ENCODE measurements around the gene GATM.
A peak's percentile ranks its signal among the peaks of the same experiment; 100 is the strongest.

Gene GATM, protein sequence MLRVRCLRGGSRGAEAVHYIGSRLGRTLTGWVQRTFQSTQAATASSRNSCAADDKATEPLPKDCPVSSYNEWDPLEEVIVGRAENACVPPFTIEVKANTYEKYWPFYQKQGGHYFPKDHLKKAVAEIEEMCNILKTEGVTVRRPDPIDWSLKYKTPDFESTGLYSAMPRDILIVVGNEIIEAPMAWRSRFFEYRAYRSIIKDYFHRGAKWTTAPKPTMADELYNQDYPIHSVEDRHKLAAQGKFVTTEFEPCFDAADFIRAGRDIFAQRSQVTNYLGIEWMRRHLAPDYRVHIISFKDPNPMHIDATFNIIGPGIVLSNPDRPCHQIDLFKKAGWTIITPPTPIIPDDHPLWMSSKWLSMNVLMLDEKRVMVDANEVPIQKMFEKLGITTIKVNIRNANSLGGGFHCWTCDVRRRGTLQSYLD
- 2.0 to 2.1 reads per million in 2 experiments for total RNA-seq

DNA sequence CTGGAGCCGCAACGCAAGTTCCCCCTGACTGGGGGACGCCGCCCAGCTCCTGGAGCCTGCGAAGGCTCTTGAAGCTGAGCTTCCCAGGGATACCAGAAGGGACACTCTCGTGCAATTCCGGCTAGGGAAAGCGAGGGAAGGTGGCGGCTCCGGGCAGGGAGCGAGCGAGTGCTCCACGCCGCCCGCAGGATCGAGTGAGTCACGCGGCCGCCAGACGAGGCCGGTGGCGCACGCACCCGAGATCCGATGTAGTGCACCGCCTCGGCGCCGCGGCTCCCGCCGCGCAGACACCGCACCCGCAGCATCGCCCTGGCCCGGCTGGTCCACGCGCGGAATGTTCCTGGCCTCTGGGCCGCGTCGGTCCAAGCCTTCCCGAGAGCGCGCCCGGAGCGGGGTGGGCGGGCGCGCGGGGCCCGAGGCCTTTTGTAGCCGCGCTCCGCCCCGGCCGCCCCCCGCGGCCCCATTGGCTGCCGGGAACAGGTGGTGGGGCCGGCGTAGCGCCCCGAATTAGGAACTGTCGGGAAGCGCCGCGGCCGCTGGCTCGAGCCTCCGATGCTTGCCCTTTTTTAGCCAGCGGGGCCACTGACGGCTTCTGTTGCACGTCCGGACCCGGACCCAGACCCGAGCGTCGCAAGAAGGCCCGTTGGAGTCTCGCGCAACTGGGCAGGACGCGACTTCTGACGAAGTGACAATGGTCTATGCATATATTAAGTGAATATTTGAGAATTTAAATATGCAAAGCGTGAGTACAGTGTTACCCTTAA is at the start of gene GATM:
TSS of gene GATM (minus strand) at position 396 of the 764 bp plus-strand sequence. CDS start at position 305, 91 bp downstream.
- peak; percentile 25 for DNase-seq (ENCODE audit: low read depth)

DNA sequence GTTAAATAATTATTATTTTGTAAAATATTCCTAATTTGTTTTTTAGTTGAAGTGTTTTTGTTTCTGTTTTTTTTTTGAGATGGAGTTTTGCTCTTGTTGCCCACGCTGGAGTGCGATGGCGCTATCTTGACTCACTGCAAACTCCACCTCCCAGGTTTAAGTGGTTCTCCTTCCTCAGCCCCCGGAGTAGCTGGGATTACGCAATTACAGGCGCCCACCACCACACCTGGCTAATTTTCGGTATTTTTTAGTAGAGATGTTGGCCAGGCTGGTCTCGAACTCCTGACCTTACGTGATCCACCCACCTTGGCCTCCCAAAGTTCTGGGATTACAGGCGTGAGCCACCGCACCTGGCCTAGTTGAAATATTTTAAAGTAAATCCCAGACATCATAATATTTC is 48.7 kb upstream of the GATM start:
- DNase-seq (ENCODE audit: low read depth) = no peak

DNA sequence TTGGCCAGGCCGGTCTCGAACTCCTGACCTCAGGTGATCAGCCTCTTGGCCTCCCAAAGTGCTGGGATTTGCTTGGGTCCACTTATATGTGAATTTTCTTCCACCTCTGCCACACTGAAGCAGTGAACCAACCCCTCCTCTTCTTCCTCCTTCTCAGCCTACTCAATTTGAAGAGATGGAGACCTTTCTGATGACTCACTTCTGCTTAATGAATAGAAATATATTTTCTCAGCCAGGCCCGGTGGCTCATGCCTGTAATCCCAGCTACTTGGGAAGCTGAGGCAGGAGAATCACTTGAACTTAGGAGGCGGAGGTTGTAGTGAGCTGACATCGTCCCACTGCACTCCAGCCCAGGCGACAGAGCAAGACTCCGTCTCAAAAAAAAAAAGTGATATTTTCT is 46.8 kb upstream of the GATM start:
- DNase-seq (ENCODE audit: low read depth) = no peak

DNA sequence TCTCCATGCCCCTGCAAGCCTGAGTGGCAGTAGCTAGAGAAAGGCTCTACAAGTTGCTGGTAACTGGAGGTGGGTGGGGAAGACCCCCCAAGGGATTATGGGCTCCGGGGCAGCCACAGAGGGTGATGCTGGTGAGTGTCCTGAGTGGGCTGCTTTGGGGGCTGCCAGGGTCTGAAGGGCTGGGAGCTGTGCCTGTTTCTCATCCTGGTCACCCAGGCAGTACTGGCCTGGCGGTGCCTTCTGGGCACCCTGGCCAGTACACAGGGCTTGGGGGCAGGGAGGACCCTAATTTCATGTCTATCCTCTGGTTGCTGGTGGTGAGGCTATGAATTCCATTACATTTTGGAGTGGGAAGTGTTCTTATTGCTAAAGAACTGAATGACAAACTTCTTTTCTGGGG is 46.1 kb upstream of the GATM start:
- no peak for DNase-seq (ENCODE audit: low read depth)

DNA sequence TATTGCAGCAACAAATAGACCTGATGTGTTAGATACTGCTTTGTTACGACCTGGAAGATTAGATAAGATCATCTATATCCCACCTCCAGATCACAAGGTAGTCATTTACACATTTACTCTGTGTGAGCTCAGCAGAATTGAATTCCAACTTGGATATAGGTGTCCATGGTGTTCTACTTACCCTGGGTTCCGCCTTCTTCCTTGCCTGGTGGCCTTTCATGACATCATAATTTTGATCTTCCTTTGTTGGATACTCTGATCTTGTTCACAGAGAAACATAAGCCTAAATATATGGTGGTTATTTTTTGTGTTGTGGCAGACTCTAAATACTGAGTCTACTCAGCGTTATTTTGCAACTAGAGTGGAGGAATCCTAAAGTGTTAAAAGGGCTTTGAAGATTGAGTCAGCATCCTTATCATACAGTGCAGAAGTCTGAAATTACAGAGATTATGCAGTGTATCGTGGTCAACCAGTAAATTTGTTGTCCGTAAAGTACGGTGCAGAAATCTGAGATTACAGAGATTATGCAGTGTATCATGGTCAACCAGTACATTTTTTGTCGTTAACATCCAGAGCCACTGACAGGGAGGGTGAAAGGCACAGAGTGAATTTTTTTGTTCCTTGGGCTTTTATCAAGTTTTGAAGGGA is 39.1 kb upstream of the GATM start:
- DNase-seq (ENCODE audit: low read depth) = no peak

DNA sequence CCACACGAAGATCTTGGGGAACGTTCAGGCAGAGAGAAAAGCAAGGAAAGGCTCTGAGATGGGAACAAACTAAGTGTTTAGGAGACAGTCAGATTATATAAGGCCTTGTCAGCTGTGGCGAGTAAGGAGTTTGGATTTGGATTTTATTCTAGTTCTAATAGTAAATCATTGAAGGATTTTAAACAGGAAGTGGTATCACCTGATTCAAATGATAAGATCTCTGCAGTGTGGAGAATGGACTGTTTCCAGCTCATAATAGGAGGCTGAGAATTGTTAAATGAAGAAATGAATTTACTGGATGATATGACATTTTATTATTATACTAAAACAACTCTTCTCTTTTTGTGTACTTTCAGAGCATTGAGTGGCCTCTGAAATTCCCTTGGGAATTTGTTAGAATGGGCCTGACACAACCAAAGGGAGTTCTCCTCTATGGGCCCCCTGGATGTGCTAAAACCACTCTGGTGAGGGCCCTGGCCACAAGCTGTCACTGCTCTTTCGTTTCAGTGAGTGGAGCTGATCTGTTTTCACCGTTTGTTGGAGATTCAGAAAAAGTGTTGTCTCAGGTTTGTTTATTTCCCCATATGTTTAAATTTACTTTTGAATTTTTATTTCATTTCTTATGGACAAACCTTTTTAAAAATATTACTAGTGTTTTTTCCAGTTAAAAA is 36.0 kb upstream of the GATM start:
- DNase-seq (ENCODE audit: low read depth) = no peak

DNA sequence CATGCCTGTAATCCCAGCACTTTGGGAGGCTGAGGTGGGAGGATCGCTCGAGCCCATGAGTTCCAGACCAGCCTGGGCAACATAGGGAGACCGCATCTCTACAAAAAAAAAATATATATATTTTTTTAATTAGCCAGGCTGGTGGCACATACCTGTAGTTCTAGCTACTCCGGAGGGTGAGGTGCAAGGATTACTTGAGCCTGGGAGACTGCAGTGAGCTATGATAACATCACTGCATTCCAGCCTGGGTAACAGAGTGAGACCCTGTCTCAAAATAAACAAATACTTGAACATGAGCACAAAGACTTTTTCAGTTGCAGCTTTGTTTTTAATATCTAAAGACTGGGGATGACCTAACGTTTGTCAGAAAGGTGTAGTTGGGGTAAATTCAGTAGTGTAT is 31.3 kb upstream of the GATM start:
- no peak for DNase-seq (ENCODE audit: low read depth)

DNA sequence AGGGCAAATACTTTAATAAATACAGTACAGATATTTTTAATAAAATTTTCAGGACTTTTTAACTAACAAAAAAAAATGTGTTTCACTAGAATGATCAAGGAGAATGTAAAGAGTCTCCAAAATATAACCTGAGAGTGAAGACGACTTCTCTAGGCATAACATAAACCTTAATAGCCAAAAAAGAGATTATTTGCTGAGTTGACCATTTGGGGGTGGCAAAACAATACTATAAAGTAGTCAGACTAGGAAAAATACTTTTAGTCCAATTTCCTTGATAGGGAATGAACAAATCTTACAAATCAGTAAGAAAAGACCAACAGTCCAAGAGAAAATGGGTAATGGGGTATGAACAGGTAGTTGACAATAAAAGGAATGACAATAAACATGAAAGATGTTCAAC is 29.4 kb upstream of the GATM start:
- no peak for DNase-seq (ENCODE audit: low read depth)

DNA sequence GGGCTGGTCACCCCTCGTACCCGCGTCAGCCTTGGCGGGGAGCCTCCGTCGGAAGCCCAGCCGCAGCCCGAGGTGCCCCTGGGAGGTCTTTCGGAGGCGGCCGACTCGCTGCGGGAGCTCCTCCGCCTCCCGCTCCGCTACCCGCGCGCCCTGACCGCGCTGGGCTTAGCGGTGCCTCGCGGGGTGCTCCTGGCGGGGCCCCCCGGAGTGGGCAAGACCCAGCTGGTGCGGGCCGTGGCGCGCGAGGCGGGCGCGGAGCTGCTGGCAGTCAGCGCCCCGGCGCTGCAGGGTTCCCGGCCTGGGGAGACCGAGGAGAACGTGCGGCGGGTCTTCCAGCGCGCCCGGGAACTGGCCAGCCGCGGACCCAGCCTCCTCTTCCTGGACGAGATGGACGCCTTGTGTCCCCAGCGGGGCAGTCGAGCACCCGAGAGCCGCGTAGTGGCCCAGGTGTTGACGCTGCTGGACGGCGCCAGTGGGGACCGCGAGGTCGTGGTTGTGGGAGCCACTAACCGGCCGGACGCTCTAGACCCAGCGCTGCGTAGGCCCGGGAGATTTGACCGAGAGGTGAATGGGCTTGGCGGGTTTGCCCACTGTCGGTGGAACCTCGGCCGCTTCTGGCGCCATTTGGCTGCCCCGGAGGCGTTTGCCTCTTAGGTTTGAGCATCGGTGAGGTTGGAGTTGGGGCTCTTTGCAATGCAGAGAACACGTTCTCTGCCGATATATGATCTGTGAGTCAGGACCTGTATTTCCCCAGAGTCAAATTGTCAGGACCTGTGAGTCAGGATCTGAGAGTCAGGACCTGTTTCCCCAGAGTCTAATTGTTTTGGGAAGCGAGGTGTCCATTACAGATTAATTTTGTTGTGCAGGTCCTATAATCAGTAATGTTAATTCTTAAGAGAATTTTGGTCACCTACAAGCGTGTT is 24.9 kb upstream of the GATM start:
- peak; percentile 2 for DNase-seq (ENCODE audit: low read depth)

DNA sequence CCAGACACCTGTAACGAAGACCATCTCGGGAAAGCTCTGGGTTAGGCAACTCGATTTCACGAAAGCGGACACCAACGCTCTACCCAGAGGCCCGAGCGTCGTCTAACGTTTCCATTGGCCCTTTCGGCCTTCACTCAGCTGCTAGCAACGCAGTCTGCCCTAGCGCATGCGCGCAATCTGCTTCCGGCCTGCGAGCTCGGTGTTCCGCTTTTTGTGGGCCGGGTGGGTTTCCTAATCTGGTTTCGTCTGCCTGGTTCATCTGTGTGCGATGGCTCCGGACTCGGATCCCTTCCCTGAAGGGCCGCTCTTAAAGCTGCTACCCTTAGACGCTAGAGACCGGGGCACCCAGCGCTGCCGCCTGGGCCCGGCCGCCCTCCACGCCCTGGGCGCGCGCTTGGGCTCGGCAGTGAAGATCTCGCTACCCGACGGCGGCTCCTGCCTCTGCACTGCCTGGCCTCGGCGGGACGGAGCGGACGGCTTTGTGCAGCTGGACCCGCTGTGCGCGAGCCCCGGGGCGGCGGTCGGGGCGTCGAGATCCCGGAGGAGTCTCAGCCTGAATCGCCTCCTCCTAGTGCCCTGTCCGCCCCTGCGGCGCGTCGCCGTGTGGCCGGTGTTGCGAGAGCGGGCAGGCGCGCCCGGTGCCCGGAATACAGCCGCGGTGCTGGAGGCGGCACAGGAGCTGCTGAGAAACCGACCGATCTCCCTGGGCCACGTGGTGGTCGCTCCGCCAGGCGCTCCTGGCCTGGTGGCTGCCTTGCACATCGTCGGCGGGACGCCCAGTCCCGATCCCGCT is 24.0 kb upstream of the GATM start:
- peak; percentile 95 for DNase-seq (ENCODE audit: low read depth)

DNA sequence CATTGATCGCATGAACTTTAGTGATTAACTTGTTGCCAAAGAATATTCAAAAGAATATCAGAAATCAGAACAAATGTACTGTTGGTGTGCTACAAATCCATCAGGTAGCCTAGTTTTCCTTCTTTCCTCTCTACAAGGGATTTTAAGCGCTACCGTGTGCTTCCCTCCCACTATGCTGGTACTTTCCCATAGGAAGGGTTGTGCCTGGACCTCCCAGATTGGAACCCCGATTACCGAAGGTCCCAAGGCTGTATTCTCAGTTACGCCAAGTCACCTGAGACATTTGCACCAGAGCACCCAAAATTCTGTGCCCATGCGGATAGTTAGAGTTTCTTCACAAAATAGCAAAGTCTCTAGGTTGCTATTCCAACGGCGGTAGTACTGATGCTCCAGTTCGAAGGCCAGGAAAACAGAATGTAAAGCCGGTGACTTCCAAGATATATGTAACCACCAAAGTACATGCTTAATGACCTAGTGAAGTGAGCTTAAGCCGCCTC is 23.4 kb upstream of the GATM start:
- no peak for DNase-seq (ENCODE audit: low read depth)

DNA sequence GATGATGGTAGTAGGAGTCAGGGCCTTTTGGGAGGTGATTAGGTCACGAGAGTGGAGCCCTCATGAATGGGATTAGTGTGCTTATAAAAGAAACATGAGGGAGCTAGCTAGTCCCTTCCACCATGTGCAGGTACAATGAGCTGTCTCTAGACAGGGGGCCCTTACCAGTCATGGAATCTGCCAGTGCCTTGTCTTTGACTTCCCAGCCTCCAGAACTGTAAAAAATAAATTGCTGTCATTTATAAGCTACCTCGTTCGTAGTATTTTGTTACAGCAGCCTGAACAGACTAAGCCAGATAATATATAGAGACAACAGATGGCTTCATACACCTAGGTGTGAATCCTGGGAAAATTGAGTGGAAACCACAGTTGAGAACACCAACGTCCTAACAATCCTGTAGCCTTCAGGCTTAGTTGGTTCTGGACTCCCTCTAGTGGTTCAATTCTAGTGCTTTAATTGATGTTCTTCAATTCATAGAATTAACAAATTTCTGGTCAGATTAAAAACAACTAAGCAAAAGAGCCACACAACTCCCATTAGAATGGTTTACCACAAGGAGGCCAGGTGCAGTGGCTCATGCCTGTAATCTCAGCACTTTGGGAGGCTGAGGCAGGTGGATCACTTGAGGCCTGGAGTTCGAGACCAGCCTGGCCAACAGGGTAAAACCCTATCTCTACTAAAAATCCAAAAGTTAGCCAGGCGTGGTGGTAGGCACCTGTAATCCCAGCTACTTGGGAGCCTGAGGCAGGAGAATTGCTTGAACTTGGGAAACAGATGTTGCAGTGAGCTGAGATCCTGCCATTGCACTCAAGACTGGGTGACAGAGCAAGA is 21.3 kb upstream of the GATM start:
- DNase-seq (ENCODE audit: low read depth) = no peak

DNA sequence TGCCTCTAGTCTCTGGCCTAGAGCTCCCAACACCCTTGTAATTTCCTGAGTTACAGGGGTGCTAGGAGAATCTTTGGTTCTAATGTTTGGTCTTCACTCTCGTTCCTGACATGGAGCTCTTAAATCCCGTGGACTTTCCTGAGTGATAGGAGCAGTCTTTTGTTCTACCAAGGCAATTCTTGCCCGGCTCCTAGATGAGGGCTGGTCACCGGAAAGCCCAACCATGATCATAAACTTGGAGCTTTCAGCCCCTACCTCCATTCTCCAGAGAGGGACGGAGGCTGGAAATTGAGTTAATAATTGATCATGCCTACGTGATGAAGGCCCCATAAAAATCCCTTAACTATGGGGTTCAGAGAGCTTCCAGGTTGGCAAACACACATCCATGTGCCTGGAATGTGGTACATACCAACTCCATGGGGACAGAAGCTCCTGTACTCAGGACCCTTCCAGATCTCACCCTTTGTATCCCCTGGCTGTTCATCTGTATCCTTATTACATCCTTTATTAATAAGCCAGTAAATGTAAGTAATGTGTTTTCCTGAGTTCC is 18.8 kb upstream of the GATM start:
- no peak for DNase-seq (ENCODE audit: low read depth)

DNA sequence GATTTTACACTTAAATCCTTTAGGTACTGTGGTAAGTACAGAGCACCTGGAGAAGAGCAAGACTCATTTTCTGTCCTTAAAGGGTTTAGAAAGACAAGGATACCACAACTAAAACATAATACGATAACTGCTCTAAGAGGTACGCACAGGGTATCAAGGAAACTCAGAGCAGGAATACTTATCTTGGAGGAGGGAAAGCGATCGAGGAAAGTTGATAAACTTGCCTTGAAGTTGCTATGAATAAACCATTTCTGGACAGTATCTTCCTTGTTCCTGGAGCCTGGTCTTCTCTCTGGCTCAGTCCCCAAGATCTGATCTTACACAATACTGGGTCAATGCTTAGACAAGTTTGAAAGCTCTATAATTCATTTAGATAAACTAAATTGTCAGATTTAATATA is 17.6 kb upstream of the GATM start:
- no peak for DNase-seq (ENCODE audit: low read depth)

DNA sequence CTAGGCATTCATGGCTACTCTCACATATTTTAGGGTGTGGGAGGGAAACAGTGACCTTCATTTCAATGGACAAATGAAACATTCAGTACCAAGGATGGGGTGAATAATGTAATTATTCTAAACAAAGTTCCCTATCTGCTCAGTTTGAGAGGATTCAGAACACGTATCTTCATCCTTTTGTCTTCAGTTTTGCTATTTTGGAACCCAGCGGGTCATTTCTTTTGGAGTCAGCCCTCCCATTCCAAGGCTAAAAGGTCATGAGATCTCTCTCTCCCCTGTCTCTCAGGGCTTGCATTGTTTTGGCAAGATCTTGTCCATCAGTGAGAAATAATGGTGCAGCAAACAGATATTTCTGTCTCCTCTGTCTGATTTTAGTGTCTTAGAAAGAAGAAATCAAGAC is 16.3 kb upstream of the GATM start:
- DNase-seq (ENCODE audit: low read depth) = no peak

DNA sequence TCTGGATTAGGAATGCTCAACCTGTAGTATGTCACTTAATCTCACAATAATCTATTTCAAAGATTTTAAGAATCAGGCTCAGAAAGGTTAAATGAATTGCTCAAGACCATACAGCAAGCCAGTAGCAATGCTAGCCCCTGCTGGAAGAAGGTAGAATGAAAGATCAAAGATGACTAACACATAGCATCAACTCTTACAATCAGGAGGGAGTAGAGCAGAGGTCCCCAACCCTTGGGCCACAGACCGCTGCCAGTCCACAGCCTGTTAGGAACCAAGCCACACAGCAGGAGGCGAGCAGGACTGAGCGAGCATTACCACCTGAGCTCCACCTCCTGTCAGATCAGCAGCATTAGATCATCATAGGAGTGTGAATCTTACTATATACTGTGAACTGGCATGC is 15.5 kb upstream of the GATM start:
- DNase-seq (ENCODE audit: low read depth) = no peak

DNA sequence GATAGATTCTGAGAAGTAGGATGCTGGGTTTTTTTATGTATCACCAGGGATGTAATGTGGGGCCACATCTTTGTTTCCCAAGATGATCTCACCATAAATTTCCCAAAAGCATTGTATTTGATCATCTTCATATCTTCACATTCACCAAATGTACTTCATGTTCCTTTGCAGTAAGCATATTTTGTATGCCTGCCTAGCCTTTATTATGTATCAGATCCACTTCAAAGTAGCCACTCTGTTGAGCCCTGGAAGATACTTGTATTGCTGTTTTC is 14.2 kb upstream of the GATM start:
- no peak for DNase-seq (ENCODE audit: low read depth)

DNA sequence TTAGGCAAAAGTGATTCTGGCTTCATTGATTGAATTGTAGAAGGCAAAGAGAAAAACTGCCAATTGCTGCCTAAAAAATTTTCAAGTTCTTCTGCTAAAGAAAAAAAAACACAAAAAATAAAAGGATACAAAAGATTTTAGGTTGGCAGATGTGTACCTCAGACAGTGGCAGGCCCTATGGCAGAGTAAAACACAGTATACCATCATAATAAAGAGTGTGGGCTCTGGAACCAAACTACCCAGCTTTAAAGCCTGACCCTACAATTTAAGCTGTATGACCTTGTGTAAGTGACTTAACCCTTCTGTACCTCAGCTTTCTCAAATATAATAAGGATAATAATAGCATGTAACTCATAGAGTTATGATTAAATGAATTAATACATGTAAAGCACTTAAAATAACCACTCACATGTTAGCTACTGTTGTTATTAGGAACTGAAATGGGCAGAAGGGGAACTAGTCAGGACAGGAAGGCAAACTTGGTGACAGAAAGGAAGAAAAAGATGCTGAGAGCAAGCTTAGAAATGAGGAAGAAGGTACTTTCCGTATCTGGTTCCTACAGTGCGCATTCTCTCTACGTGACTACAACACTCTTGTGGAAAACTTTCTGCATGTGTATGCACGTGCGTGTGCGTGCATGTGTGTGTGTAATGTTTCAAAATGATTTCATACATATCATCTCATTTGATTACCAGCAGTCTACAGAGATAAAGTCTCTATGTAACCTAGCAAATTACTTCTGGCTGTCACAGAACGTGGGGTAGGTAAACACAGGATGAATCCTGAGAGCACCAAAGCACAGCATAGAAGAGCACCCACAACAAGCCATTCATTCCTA is 13.6 kb upstream of the GATM start:
- no peak for DNase-seq (ENCODE audit: low read depth)
